Mucosa of descending colon (tissue), 3 donors: ENCODE results near the gene UBE2L5. TPM values are rescaled to one million over a fixed set of nuclear protein-coding genes. Genes with fewer than 3 reads are reported as not detected.
A peak's percentile ranks its signal among the peaks of the same experiment; 100 is the strongest.

Experiments used
- ATAC-seq: fragments of 200-7000 bp; cut with Tn5 transposase; one replicate; pipeline ENCODE4 v1.9.1; 2020; ENCODE audit warnings: mild to moderate bottlenecking, moderate library complexity
- DNase-seq, 3 donors: peaks; one replicate each; pipeline ENCODE4 v3.0.0-alpha.2; 2020
- H3K36me3 ChIP-seq: fragments of 200-600 bp; one replicate; pipeline ENCODE4 v1.8.0; 2021; ENCODE audit warnings: low read depth, mild to moderate bottlenecking
- H3K4me1 ChIP-seq: fragments of 200-600 bp; one replicate; pipeline ENCODE4 v1.8.0; 2021; ENCODE audit warnings: low read depth, mild to moderate bottlenecking
- H3K4me3 ChIP-seq: fragments of 200-600 bp; one replicate; pipeline ENCODE4 v1.8.0; 2021; ENCODE audit warnings: mild to moderate bottlenecking
- H3K9me3 ChIP-seq: fragments of 200-600 bp; one replicate; pipeline ENCODE4 v1.8.0; 2021; ENCODE audit warnings: mild to moderate bottlenecking
- intact Hi-C, 2 donors: fragments of 100-400 bp; cut with DNase I in 1 of 2; cut with micrococcal nuclease in 1 of 2; formaldehyde crosslinking; loops; one replicate each; pipeline versions ENCODE4 v1.11.0 to v1.11.1; 2022; cut with DNase I, micrococcal nuclease
- total RNA-seq, 3 donors: library from RNA; stranded (reverse); fragmentation: NEBNext Ultra II Directional in 2 of 3; extraction: Animal tissue kit (Norgen Biotek cat#: 25700) in 2 of 3; gene quantifications; one replicate each; pipeline versions ENCODE4 v1.2.1 to v1.2.4, GENCODE V29; 2021 to 2023
- TF ChIP-seq, protein P1 (sequence below): fragments of 200-600 bp; IDR thresholded peaks from one replicate; pipeline ENCODE4 v1.8.0; 2022; ENCODE audit warnings: antibody characterized with exemption, mild to moderate bottlenecking
- donor health status: DM: no; HTN: no; CAD: no; lungs with moderate emphysema.
- donor health status: DM: no; HTN: no; CAD: no.
- donor health status: DM: no; HTN: yes; CAD: no.

Gene UBE2L5
- total RNA-seq, 3 donors from 2014 or later = not detected

DNA sequence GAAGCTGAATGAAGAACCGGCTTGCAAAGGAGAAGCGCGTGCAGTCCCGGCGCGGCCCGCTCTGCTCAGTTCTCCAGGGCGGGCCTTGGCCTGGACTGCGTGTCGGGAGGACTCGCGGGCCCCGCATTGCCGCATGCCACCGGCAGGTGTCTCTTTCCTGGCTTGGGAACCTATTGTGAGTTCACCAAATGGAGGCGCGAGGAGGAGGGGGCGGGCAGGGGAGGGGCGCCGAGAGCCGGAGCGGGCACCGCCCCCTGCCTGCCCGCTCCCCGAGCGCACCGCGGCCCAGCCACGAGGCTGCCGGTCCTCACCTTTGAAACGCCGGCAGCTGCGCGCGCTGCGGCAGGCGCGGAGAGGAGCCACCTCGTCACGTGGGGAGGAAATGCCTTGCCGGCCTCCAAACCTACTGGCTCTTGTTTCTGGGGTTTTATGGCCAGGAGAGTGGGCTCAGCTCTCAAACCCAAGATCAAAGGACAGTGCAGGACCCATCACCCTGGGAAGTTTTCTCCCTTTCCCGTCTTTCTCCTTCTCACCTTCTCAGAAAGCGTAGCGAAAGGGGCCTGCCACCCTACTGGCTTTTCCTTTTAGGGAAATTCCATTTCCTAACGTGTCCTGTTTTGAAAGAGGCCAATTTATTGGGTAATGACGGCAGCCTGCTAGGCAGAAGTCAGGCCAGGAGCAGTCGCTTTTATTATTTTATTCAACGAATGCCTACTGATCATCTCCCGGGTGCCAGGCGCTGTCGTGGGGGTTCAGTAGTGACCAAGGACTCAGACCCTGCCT lies 13.8 kb upstream of the UBE2L5 start:
- intact Hi-C loops = no loop called here
- H3K4me3 ChIP-seq = no peak overlapping the region
- DNase-seq = peak; percentile 96 to 99 (median 97)
- TF ChIP-seq, protein P1, sequence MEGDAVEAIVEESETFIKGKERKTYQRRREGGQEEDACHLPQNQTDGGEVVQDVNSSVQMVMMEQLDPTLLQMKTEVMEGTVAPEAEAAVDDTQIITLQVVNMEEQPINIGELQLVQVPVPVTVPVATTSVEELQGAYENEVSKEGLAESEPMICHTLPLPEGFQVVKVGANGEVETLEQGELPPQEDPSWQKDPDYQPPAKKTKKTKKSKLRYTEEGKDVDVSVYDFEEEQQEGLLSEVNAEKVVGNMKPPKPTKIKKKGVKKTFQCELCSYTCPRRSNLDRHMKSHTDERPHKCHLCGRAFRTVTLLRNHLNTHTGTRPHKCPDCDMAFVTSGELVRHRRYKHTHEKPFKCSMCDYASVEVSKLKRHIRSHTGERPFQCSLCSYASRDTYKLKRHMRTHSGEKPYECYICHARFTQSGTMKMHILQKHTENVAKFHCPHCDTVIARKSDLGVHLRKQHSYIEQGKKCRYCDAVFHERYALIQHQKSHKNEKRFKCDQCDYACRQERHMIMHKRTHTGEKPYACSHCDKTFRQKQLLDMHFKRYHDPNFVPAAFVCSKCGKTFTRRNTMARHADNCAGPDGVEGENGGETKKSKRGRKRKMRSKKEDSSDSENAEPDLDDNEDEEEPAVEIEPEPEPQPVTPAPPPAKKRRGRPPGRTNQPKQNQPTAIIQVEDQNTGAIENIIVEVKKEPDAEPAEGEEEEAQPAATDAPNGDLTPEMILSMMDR = peak; percentile 80
- peaks cover 3% of the 10 kb centered on the region for H3K4me1 ChIP-seq
- H3K9me3 ChIP-seq = no peaks in the 10 kb centered on the region
- H3K36me3 ChIP-seq = no peaks in the 10 kb centered on the region
- ATAC-seq = peak; percentile 97

DNA sequence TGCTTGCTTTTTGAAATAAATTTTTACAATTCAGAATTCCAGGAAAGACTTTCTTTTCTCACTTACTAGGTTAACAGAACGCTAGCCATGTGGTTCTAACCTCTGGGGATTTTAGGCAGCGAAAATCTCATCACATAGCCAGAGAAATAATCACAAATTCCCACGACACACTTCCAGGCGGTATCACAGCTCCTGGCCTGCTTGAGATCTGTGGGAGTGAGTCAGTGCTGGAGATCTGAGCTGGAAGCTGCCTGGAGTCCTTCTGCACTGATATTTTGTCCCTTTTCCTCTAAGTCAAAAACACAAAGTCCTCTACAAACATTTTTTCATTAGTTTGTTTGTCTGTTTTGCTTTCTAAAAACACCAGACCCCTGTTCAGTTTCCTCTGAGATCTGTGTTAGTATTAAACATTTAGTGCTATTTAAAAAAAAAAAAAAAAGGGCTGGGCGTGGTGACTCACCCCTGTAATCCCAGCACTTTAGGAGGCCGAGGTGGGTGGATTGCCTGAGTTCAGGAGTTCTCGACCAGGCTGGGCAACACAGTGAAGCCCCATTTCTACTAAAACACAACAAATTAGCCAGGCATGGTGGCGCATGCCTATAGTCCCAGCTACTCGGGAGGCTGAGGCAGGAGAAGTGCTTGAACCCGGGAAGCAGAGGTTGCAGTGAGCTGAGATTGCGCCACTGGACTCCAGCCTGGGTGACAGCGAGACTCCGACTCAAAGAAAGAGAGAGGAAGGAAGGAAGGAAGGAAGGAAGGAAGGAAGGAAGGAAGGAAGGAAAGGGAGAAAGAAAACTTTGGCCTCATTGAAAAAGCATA lies 12.2 kb upstream of the UBE2L5 start:
- H3K36me3 ChIP-seq = no peaks in the 10 kb centered on the region
- DNase-seq (no peak), ATAC-seq (no peak)
- peaks cover 3% of the 10 kb centered on the region for H3K4me1 ChIP-seq
- intact Hi-C loops = no loop called here
- H3K4me3 ChIP-seq = no peak overlapping the region
- TF ChIP-seq, protein P1 = no peak
- H3K9me3 ChIP-seq = no peaks in the 10 kb centered on the region

DNA sequence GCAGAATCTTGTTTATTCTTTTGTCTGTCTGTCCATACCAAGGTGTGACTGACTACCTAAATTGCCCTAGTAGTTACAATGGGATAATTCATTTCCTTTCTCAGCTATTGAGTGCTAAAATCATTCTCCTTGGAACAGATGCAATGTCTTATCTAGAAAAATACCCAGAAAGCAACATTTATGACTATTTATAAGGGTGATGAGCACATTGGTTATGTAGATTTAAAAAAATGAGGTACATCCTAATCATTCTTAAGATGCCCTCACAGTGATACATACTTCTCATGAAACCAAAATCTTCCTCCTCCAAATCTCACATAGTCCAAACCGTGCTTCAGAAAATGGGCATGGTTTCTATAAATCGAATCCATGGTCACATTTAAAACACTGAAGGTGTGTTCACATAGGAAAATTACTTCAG lies 11.6 kb upstream of the UBE2L5 start:
- Histone ChIP-seq H3K4me3 (no peak overlapping the region), H3K9me3 (no peaks in the 10 kb centered on the region), H3K36me3 (no peaks in the 10 kb centered on the region), H3K4me1 (peaks cover 3% of the 10 kb centered on the region)
- intact Hi-C loops = no loop called here
- DNase-seq (no peak), ATAC-seq (no peak)
- TF ChIP-seq, protein P1 = no peak

DNA sequence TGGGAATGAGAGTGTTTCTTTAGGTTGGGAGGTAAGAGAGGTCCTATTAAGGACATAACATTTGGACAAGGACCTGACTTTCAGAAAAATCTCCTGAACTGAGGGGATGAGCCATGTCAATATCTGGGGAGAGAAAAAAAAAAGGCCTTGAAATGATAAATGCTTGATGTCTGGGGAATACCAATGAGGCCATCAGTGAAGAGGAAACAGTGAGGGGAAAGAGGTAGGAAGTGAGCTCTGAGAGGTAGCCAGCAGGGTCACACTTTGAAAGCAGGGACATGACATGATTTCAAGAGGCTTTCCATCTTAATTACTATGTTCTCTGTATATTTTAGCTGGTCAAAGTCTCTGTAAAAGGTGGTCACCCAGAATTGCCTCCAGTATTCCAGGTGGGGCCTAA lies 9.9 kb upstream of the UBE2L5 start:
- no peak for ATAC-seq
- H3K9me3 ChIP-seq = no peaks in the 10 kb centered on the region
- no peaks in the 10 kb centered on the region for H3K36me3 ChIP-seq

DNA sequence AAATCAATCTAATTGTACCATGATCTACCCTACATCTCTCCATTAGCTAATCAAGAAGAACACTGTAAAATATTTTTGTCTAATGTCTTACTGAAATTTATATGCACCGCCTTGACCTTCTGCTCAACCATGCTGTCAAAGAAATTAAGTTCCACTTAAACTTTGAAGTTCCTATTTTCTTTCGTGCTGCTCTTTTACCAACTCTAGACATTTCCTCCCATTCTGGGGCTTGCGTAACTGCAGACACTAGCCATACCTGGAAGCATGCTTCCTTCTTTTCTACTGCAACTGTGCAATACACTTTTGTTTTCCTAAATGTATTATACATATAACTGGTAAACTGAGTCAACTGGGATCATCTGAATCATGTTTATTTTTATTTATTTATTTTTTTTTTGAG lies 8.5 kb upstream of the UBE2L5 start:
- ATAC-seq (no peak), DNase-seq (no peak)
- no peaks in the 10 kb centered on the region for H3K9me3 ChIP-seq
- H3K36me3 ChIP-seq = no peaks in the 10 kb centered on the region
- intact Hi-C loops = no loop called here
- TF ChIP-seq, protein P1 = no peak
- H3K4me1 ChIP-seq = peaks cover 3% of the 10 kb centered on the region
- no peak overlapping the region for H3K4me3 ChIP-seq

More for the DNA sequence above, 9.9 kb upstream of the UBE2L5 start:
- Histone ChIP-seq H3K4me3 (no peak overlapping the region), H3K4me1 (peaks cover 3% of the 10 kb centered on the region)
- DNase-seq = no peak
- TF ChIP-seq, protein P1 = no peak
- intact Hi-C loops = no loop called here
